ENCODE data around the gene HSPBP1. TPM values are rescaled to one million over a fixed set of nuclear protein-coding genes. Genes with fewer than 3 reads are reported as not detected.

HSPBP1 gene
- total RNA-seq, 1 experiment from 2014 or later = 83.4 TPM

DNA sequence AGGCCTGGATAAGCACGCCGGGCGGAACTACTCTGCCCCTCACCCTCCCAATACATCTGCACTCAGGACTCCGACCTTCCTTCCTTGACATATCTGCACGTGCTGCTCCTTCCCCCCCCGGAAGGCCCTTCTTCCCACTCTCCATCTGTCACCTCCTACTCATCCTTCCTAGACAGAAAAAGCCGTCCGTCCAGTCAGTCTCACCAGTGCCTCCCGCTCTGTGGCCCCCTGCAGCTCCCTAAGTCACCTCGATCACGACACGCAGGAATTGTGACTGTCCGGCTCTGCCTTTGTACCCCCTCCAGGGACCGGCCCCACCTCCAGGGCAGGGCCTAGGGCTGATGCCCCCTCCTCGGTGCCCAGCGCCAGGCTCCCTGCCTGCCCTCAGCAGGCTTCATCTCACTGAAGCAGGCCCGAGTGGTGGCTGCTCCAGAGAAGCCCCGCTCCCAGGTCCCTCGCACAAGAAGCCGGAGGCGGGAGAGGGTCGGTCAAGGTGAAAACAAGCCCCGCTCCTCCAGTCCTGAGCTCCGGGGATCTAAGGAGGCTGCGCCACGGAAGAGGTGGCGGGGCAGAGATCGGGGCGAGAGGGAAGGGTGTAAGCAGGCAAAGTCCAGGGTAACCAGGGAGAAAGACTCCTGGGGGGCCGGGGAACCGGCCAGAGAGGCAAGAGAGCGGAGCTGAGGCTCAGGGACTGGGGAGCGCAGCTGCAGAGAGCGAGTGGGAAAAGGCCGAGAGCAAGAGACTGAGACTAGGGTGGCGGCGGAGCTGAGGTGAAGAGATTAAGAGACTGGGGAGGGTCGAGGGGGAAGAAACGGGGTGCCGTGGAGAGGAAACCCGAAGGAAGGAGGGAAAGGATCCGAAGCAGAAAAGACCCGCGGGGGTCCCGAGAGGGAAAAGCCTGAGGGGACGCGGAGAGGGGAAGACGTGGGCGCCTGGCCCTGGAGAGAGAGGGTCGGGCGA is 22.2 kb downstream of the HSPBP1 start:
- no peaks in the 10 kb centered on the region for H3K9me3 ChIP-seq (ENCODE audit: low read depth, low read length, poor library complexity, severe bottlenecking)
- TF ChIP-seq EZH2 (IDR thresholded peaks at IDR 0.05; ENCODE audit: borderline replicate concordance, low read depth, low read length, poor library complexity, severe bottlenecking) = no peak
- TF ChIP-seq, protein P1, sequence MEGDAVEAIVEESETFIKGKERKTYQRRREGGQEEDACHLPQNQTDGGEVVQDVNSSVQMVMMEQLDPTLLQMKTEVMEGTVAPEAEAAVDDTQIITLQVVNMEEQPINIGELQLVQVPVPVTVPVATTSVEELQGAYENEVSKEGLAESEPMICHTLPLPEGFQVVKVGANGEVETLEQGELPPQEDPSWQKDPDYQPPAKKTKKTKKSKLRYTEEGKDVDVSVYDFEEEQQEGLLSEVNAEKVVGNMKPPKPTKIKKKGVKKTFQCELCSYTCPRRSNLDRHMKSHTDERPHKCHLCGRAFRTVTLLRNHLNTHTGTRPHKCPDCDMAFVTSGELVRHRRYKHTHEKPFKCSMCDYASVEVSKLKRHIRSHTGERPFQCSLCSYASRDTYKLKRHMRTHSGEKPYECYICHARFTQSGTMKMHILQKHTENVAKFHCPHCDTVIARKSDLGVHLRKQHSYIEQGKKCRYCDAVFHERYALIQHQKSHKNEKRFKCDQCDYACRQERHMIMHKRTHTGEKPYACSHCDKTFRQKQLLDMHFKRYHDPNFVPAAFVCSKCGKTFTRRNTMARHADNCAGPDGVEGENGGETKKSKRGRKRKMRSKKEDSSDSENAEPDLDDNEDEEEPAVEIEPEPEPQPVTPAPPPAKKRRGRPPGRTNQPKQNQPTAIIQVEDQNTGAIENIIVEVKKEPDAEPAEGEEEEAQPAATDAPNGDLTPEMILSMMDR (conservative IDR thresholded peaks at IDR 0.05; ENCODE audit: low read depth, low read length) = no peak
- DNase-seq (ENCODE audit: low spot score) = no peak
- H3K36me3 ChIP-seq (ENCODE audit: insufficient read depth, low read length, poor library complexity, severe bottlenecking) = peaks cover 7% of the 10 kb centered on the region
- peaks cover 23% of the 10 kb centered on the region for H3K4me1 ChIP-seq (ENCODE audit: insufficient read depth, low read length, poor library complexity, severe bottlenecking)
- POLR2A ChIA-PET (ENCODE audit: low non-redundant PET) = no interaction called here
- BruUV-seq (replicated peaks) = no TSS peak
- H3K4me3 ChIP-seq (ENCODE audit: low read depth, low read length, poor library complexity, severe bottlenecking) = peak overlapping the region; percentile 98
- intact Hi-C loops (cut with micrococcal nuclease; ENCODE audit: unreplicated experiment) = no loop called here
- H3K27me3 ChIP-seq (replicated peaks; ENCODE audit: insufficient read depth, low read depth, low read length, poor library complexity) = no peaks in the 10 kb centered on the region
- CTCF ChIA-PET = no interaction called here
- H3K27ac ChIP-seq (ENCODE audit: low read depth, low read length, poor library complexity, severe bottlenecking) = peak overlapping the region; percentile 93

DNA sequence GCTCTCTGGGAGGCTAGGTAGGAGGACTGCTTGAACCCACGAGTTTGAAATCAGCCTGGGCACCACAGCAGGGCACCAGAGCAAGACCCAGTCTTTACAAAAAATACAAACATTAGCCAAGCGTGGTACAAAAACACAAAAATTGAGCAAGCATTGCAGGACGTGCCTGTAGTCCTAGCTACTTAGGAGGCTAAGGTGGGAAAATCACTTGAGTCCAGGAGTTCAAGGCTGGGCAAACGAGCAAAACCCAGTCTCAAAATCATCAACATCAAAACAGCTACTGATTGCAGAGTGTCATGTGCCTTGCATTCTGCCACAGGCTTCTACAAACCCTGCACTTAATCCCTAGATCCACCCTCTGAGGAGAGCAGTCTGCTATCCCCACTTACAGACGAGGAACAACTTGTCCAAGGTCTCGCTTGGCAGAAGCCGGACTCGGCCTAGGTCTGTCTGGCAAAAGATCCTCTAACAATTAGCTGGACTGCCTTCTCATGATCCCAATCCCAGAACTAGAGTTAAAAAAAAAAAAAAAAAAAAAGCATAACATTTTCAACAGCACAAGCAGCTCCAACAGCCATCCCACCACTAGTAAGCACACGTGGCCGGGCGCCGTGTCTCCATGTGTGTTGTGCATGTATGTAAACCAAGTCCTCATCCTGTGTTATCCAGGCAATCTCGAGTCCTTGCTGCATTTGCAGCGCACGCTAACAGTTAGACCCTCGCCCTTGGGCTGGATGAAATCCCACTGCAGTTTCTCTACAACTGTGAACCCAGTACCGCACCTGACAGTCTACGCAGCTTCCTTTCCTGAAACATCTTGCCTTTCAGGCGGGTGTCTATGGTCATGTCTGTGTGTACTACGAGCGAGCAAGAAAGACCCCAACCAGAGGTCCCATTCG is 23.1 kb downstream of the HSPBP1 start:
- TF ChIP-seq, protein P1 (conservative IDR thresholded peaks at IDR 0.05; ENCODE audit: low read depth, low read length) = no peak
- no peak for TF ChIP-seq EZH2 (IDR thresholded peaks at IDR 0.05; ENCODE audit: borderline replicate concordance, low read depth, low read length, poor library complexity, severe bottlenecking)

DNA sequence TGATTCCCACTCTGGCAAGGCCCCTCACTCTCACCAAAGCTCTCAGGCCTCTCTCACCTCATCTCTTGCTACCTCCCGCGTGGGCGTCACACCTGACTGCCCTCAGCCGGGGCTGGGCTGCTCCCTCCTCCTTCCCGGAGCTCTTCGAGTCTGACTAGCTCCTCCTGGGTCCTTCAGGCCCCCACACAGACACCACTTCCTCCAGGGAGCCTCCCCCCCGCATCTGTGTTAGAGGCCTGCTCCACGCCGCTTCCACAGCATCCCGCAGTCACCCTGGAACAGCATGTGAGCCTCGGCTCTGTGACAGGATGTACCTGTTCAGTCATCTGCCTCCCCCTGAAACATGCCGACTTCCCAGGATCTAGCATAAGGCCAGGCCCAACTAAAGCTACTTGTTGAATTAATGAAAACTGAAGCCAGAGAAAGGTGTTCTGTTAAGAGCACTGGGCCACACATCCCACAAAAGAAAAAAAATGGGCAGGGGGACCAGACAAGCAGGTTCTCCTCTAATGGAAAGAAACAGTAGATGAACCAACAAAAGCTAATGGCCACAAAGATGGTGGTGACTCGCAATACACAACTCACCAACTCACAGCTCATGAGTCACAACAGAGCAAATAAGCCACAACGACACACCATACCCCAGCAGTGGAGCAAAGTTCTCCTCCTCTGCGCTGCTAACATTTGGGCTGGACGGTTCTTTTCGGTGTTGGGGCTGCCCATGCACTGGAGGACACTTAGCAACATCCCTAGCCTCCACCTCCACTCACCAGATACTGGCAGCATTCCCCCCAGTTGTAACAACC is 24.1 kb downstream of the HSPBP1 start:
- DNase-seq (ENCODE audit: low spot score) = no peak
- Histone ChIP-seq H3K9me3 (ENCODE audit: low read depth, low read length, poor library complexity, severe bottlenecking) (no peaks in the 10 kb centered on the region), H3K4me3 (ENCODE audit: low read depth, low read length, poor library complexity, severe bottlenecking) (peak overlapping the region; percentile 2), H3K27me3 (replicated peaks; ENCODE audit: insufficient read depth, low read depth, low read length, poor library complexity) (no peaks in the 10 kb centered on the region), H3K36me3 (ENCODE audit: insufficient read depth, low read length, poor library complexity, severe bottlenecking) (peaks cover 7% of the 10 kb centered on the region), H3K4me1 (ENCODE audit: insufficient read depth, low read length, poor library complexity, severe bottlenecking) (peaks cover 23% of the 10 kb centered on the region), H3K27ac (ENCODE audit: low read depth, low read length, poor library complexity, severe bottlenecking) (no peak overlapping the region)
- no TSS peak for BruUV-seq (replicated peaks)
- intact Hi-C loops (cut with micrococcal nuclease; ENCODE audit: unreplicated experiment) = no loop called here
- POLR2A ChIA-PET (ENCODE audit: low non-redundant PET) = no interaction called here
- TF ChIP-seq, protein P1 (conservative IDR thresholded peaks at IDR 0.05; ENCODE audit: low read depth, low read length) = no peak
- TF ChIP-seq EZH2 (IDR thresholded peaks at IDR 0.05; ENCODE audit: borderline replicate concordance, low read depth, low read length, poor library complexity, severe bottlenecking) = no peak
- CTCF ChIA-PET = interaction anchor here (0.6 kb wide), 1 partner anchor 17 kb away, joined by 4 read pairs; no protein-coding TSS in a partner anchor

More for the DNA sequence above, 23.1 kb downstream of the HSPBP1 start:
- peaks cover 23% of the 10 kb centered on the region for H3K4me1 ChIP-seq (ENCODE audit: insufficient read depth, low read length, poor library complexity, severe bottlenecking)
- H3K36me3 ChIP-seq (ENCODE audit: insufficient read depth, low read length, poor library complexity, severe bottlenecking) = peaks cover 7% of the 10 kb centered on the region
- H3K27me3 ChIP-seq (replicated peaks; ENCODE audit: insufficient read depth, low read depth, low read length, poor library complexity) = no peaks in the 10 kb centered on the region
- POLR2A ChIA-PET (ENCODE audit: low non-redundant PET) = no interaction called here
- TSS peak; percentile 38 for BruUV-seq (replicated peaks)
- DNase-seq (ENCODE audit: low spot score) = no peak
- no peak overlapping the region for H3K27ac ChIP-seq (ENCODE audit: low read depth, low read length, poor library complexity, severe bottlenecking)
- no peaks in the 10 kb centered on the region for H3K9me3 ChIP-seq (ENCODE audit: low read depth, low read length, poor library complexity, severe bottlenecking)
- CTCF ChIA-PET = interaction anchor here (0.6 kb wide), 1 partner anchor 16 kb away, joined by 4 read pairs; no protein-coding TSS in a partner anchor
- intact Hi-C loops (cut with micrococcal nuclease; ENCODE audit: unreplicated experiment) = no loop called here
- peak overlapping the region; percentile 98 for H3K4me3 ChIP-seq (ENCODE audit: low read depth, low read length, poor library complexity, severe bottlenecking)

All from A673 (cell line).